ENCODE results near the gene NAIF1.

The NAIF1 gene

DNA sequence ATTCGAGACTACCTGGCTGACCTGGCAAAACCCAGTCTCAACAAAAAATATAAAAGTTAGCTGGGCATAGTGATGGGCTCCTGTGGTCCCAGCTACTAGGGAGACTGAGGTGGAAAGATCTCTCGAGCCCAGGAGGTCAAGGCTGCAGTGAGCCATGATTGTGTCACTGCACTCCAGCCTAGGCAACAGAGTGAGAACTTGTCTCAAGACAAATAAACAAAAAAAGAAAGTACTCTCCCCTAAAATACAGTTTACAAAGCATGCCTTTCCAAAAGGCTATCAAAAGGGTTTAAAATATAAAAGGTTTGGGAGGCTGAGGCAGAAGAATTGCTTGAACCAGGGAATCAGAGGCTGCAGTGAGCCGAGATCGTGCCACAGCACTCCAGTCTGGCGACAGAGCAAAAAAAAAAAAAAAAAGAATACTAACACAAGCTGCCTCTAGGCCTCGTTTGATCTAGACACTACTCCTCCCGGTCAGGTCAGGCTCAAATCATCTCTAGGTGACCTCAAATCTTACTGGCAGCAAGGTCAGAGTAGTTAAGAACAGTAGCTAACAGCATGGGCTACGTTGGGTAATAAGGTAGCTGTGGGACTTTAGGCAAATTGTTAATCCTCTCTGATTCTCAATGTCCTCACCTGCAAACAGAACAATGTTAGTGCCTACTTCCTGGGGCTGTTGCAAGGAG, 9.3 kb downstream of the NAIF1 start:
- TF ChIP-seq POLR2AphosphoS5 (IDR thresholded peaks at IDR 0.05; ENCODE audit: low read depth, low read length): no peak

DNA sequence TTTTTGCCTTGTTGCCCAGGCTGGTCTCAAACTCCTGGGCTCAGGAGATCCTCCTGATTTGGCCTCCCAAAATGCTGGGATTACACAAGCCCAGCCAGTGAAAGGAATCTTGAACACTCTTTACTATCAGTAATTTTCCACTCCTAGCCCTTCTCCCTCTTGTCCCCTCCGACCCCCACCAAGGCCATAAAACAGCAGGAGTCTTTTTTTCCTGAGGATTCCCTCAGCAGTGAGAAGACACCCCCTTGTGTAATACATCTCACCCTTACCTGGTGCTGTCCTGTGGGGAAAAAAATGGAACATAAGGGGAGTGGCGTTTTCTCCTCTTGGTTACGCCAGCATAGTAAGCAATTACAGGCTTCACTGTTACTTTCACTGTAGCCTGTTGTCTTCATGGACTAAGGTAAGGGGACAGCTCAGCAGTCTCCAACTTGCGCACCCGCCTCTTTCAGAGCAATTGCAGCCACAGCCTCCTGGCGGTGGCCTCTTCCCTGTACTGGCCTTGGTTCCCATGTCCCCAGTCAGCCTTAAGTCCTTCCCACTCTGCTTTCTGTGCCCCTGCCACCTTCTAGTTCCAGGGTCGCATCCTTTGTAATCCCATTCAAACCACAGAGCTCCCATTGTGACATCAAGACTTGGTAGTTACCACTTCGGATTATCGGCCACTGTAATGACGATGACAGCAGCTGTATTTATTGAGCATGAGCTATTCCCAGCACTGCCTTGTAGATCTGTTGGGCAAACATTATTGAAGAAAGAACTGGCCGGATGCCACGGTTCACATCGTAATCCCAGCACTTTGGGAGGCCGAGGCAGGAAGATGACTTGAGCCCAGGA, 10.0 kb downstream of the NAIF1 start:
- TF ChIP-seq FOXP2 (optimal IDR thresholded peaks at IDR 0.05; ENCODE audit: borderline replicate concordance, extremely low read depth, extremely low read length, insufficient read depth) (no peak), TAF1 (IDR thresholded peaks at IDR 0.05; ENCODE audit: borderline replicate concordance, insufficient read depth, low read length) (no peak), POLR2AphosphoS5 (IDR thresholded peaks at IDR 0.05; ENCODE audit: low read depth, low read length) (no peak)
- TF ChIP-seq, protein P1, sequence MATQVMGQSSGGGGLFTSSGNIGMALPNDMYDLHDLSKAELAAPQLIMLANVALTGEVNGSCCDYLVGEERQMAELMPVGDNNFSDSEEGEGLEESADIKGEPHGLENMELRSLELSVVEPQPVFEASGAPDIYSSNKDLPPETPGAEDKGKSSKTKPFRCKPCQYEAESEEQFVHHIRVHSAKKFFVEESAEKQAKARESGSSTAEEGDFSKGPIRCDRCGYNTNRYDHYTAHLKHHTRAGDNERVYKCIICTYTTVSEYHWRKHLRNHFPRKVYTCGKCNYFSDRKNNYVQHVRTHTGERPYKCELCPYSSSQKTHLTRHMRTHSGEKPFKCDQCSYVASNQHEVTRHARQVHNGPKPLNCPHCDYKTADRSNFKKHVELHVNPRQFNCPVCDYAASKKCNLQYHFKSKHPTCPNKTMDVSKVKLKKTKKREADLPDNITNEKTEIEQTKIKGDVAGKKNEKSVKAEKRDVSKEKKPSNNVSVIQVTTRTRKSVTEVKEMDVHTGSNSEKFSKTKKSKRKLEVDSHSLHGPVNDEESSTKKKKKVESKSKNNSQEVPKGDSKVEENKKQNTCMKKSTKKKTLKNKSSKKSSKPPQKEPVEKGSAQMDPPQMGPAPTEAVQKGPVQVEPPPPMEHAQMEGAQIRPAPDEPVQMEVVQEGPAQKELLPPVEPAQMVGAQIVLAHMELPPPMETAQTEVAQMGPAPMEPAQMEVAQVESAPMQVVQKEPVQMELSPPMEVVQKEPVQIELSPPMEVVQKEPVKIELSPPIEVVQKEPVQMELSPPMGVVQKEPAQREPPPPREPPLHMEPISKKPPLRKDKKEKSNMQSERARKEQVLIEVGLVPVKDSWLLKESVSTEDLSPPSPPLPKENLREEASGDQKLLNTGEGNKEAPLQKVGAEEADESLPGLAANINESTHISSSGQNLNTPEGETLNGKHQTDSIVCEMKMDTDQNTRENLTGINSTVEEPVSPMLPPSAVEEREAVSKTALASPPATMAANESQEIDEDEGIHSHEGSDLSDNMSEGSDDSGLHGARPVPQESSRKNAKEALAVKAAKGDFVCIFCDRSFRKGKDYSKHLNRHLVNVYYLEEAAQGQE (IDR thresholded peaks at IDR 0.05; ENCODE audit: insufficient read depth in 1 of 2, low read depth in 2 of 2, low read length in 2 of 2): no peak

DNA sequence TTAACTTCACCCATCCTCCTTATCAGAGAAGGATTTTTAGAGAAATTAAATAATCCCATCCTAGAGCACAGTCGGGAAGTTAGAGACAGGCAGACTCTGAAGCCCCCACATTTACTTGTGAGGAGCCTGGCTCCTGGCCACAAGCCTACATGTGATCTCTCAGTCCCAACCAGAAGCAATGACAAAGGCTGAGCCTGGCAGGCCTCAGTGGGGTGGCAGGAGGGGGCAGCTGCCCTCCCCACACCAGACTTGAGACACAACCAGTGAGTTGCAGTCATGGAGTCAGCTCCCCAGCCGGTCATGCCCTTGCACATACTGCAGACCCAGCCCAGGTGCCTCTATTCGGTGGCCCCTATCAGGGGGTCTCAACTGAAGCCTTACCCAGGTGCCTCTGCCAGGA, 11.0 kb downstream of the NAIF1 start:
- no peak for TF ChIP-seq TAF1 (IDR thresholded peaks at IDR 0.05; ENCODE audit: borderline replicate concordance, insufficient read depth, low read length)
- no peak for TF ChIP-seq POLR2AphosphoS5 (IDR thresholded peaks at IDR 0.05; ENCODE audit: low read depth, low read length)

DNA sequence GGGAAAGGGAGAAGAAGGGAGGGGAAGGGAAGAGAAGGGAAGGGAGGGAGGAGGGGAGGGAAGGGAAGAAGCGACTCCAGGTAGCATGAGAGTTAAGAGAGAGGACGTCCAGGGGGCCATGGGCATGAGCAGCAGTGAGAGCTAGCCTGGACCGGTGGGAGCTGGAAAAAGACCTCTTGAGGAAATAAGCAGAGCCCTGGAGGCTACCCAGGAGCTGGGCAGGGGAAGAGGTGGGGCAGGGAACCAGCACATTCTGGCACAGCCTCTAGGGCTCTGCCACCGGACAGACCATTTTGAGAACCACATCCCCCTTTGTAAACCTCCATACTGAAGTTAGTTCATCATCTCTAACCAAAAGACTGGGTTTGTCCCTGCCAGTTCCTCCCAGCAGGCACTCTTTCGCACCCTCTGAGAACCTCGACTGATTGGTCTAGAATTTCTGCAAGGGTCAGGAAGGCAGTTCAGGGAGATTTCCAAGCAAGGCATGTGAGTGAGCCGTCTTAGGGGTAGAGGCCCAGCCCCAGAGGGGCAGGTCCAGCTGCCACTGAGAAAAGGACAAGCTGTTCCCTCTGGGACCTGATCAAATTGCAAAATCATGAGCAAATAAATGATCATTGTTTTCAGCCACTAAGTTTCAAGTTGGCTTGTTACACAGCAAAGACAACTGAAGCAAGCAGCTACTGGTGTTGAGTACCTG, 11.6 kb downstream of the NAIF1 start:
- TF ChIP-seq FOXP2 (optimal IDR thresholded peaks at IDR 0.05; ENCODE audit: borderline replicate concordance, extremely low read depth, extremely low read length, insufficient read depth) (no peak), POLR2AphosphoS5 (IDR thresholded peaks at IDR 0.05; ENCODE audit: low read depth, low read length) (no peak), SIN3A (IDR thresholded peaks at IDR 0.05; ENCODE audit: borderline replicate concordance, insufficient read depth, low read length) (no peak), TAF1 (IDR thresholded peaks at IDR 0.05; ENCODE audit: borderline replicate concordance, insufficient read depth, low read length) (no peak)
- TF ChIP-seq, protein P1 (IDR thresholded peaks at IDR 0.05; ENCODE audit: insufficient read depth in 1 of 2, low read depth in 2 of 2, low read length in 2 of 2): no peak

DNA sequence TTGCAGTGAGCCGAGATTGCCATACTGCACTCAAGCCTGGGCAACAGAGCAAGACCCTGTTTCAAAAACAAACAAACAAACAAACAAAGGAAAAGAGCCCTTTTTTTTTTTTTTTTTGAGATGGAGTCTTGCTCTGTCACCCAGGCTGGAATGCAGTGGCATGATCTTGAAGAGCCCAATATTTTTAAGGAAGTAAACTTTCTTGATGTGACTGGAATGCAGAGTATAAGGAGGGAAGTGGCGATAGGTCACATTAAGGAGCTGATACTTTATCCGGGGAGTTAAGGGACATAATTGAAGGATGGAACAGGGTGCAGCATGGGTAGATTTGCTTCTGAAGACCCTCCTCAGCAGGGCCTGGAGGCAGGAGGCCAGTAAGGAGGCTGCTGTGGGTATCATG, 13.0 kb downstream of the NAIF1 start:
- TF ChIP-seq POLR2AphosphoS5 (IDR thresholded peaks at IDR 0.05; ENCODE audit: low read depth, low read length) (no peak), FOXP2 (optimal IDR thresholded peaks at IDR 0.05; ENCODE audit: borderline replicate concordance, extremely low read depth, extremely low read length, insufficient read depth) (no peak)

DNA sequence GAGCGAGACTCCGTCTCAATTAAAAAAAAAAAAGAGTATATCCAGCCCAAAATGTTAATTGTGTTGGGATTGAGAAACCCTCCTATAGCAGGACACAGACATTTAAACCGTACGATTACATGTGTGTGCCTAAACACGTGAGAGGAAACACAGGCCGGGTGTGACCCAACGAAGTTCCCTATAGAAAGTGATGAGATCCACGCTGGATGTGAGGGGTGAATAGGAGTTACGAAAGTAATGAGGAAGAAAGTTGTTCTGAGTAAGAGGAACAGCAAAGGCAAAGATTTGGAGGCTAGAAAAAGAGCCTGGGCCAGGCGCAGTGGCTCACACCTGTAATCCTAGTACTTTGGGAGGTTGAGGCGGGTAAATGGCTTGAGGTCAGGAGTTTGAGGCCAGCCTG, 13.6 kb downstream of the NAIF1 start:
- TF ChIP-seq TAF1 (IDR thresholded peaks at IDR 0.05; ENCODE audit: borderline replicate concordance, insufficient read depth, low read length) (no peak), FOXP2 (optimal IDR thresholded peaks at IDR 0.05; ENCODE audit: borderline replicate concordance, extremely low read depth, extremely low read length, insufficient read depth) (no peak), POLR2AphosphoS5 (IDR thresholded peaks at IDR 0.05; ENCODE audit: low read depth, low read length) (no peak), SIN3A (IDR thresholded peaks at IDR 0.05; ENCODE audit: borderline replicate concordance, insufficient read depth, low read length) (no peak)
- TF ChIP-seq, protein P1 (IDR thresholded peaks at IDR 0.05; ENCODE audit: insufficient read depth in 1 of 2, low read depth in 2 of 2, low read length in 2 of 2): no peak

All from PFSK-1 (cell line).